ENCODE data around the gene SAXO1. TPM values are rescaled to one million over a fixed set of nuclear protein-coding genes. Genes with fewer than 3 reads are reported as not detected.
A peak's percentile ranks its signal among the peaks of the same experiment; 100 is the strongest.

Gene SAXO1
- 0.13 and 0.22 TPM in 2 replicates for total RNA-seq

GRCh38 chr9:19033015-19033414 lies at the start of gene SAXO1:
Gene SAXO1, minus strand, starts transcription at chr9:19033209. Its CDS starts 301 bp downstream, at chr9:19032908.

GRCh38 chr9:19048966-19049916 lies 16.2 kb upstream of the SAXO1 start, which contains the start of gene RRAGA:
Gene RRAGA, plus strand, starts transcription at chr9:19049427. Its CDS starts 233 bp downstream, at chr9:19049660.

Small RNA genes lying within 50 kb of the gene (small RNA-seq; reads per million reads assigned to genes)
- gene RNU6-264P (not detected), gene SCARNA8 (40.2 reads per million, percentile 97 among the genes with 10 or more reads in this experiment)

Other genes with a start within 250 kb of the SAXO1 start
- 90.7 and 105 TPM in 2 replicates for gene RRAGA, start 16.2 kb upstream of the SAXO1 start, total RNA-seq
- gene HAUS6, start 69.7 kb upstream of the SAXO1 start, total RNA-seq: 17.6 and 19.2 TPM in 2 replicates
- 160 and 184 TPM in 2 replicates for gene PLIN2, start 94.3 kb upstream of the SAXO1 start, total RNA-seq
- 76.8 and 77.9 TPM in 2 replicates for gene DENND4C, start 197.5 kb upstream of the SAXO1 start, total RNA-seq